H1 (cell line): ENCODE results near the gene PRSS38. TPM values are rescaled to one million over a fixed set of nuclear protein-coding genes. Genes with fewer than 3 reads are reported as not detected.

Experiments
- CHD7 ChIP-seq: fragments of 300-600 bp; sonication (generic); IDR thresholded peaks from 2 replicates; pipeline ENCODE4 v1.7.1; 2012; ENCODE audit warnings: low read length, moderate library complexity, mild to moderate bottlenecking, inconsistent platforms; ENCODE audit not compliant: insufficient replicate concordance
- polyA plus RNA-seq, 7 experiments: library from polyadenylated mRNA; depleted of rRNA in 3 of 7; stranded (reverse) in 5 of 7; unstranded in 2 of 7; fragments of >200 nt in 5 of 7; fragments of 200-250 nt in 2 of 7; gene quantifications; 1 replicate in 5 of 7; 2 replicates in 1 of 7; 4 replicates in 1 of 7; pipeline versions ENCODE4 v1.2.1 to v1.2.3, GENCODE V29; 2011 to 2013; ENCODE audit warnings: missing spikeins in 2 of 7, mixed read lengths in 2 of 7
- total RNA-seq: library from RNA; stranded (reverse); fragmentation: NEBNext Ultra II Directional; extraction: Animal tissue kit (Norgen Biotek cat#: 25700); gene quantifications from 2 replicates; pipeline ENCODE4 v1.2.1, GENCODE V29; 2021

PRSS38 gene
- total and polyA plus RNA-seq, 2 of the 8 experiments (the other 6 are each of a cell fraction or from before 2014, with no cell fraction given) = not detected

- TF ChIP-seq CHD7 = no peak
Observed at GRCh38 chr1:227766653-227767277, 48.7 kb upstream of the PRSS38 start (continued).
